Right ventricle myocardium inferior (tissue), 1 donor: ENCODE data around the gene AGRP. TPM values are rescaled to one million over a fixed set of nuclear protein-coding genes. Genes with fewer than 3 reads are reported as not detected.

ENCODE experiments used
- ATAC-seq: fragments of 200-7000 bp; cut with Tn5 transposase; one replicate; pipeline ENCODE4 v1.9.1; 2020; ENCODE audit warnings: mild to moderate bottlenecking, moderate library complexity
- DNase-seq: peaks from one replicate; pipeline ENCODE4 v3.0.0; 2021; ENCODE audit errors: missing footprints
- intact Hi-C: fragments of 100-400 bp; cut with DNase I; formaldehyde crosslinking; loops from one replicate; pipeline ENCODE4 v1.11.0; 2022
- long read RNA-seq: library from polyadenylated mRNA; unstranded; transcript quantifications from one replicate; pipeline ENCODE4 v2.0.0, GENCODE V29; 2021
- total RNA-seq: library from RNA; stranded (reverse); fragmentation: NEBNext Ultra II Directional; extraction: Animal tissue kit (Norgen Biotek cat#: 25700); gene quantifications from one replicate; pipeline ENCODE4 v1.2.1, GENCODE V29; 2021
- donor health status: DM: no; HTN: yes; CAD: no; lungs with severe emphysema.

Gene AGRP, protein sequence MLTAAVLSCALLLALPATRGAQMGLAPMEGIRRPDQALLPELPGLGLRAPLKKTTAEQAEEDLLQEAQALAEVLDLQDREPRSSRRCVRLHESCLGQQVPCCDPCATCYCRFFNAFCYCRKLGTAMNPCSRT
- not detected for total RNA-seq
- long read RNA-seq: 0 reads

- no peak for ATAC-seq
- intact Hi-C loops: loop anchor here (5.0 kb wide), 1 partner anchor 39 kb away; no protein-coding TSS in a partner anchor
- DNase-seq: no peak
These were observed at the start of gene AGRP for GRCh38 chr16:67483150-67483549. AGRP (minus strand) TSS chr16:67483547; CDS start chr16:67483398, 149 bp downstream.

GRCh38 chr16:67531247-67531646, 47.9 kb upstream of the AGRP start:
- ATAC-seq (no peak), DNase-seq (no peak)
- intact Hi-C loops: loop anchor here (2.0 kb wide), 1 partner anchor 32 kb away; the partner anchor contains the start of gene CTCF

GRCh38 chr16:67530013-67530939, 46.9 kb upstream of the AGRP start:
- intact Hi-C loops: loop anchor here (2.0 kb wide), 1 partner anchor 33 kb away; the partner anchor contains the start of gene CTCF
- ATAC-seq (peak; percentile 70), DNase-seq (peak; percentile 89)

DNA sequence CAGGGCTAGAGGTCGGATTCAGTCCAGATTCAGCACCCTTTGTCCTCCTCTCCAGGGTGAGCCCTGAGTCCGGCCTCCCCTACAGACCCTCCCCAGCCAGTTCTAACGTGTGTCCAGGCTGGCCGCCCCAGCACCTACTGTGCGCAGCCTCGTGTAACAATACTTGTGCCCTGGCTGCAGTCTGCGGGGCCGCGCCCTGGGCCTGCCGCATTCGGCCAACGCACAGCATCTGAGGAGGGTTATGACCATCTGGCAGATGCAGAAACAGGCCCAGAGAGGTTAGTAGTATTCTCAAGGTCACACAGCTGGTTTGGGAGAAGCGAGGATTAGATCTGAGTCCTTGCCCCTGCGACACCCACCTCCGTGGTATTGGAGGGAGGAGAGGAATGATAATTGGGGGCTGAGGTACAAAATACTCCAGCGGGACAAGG, 46.2 kb upstream of the AGRP start:
- intact Hi-C loops: loop anchor here (2.0 kb wide), 1 partner anchor 33 kb away; the partner anchor contains the start of gene CTCF
- DNase-seq: no peak

DNA sequence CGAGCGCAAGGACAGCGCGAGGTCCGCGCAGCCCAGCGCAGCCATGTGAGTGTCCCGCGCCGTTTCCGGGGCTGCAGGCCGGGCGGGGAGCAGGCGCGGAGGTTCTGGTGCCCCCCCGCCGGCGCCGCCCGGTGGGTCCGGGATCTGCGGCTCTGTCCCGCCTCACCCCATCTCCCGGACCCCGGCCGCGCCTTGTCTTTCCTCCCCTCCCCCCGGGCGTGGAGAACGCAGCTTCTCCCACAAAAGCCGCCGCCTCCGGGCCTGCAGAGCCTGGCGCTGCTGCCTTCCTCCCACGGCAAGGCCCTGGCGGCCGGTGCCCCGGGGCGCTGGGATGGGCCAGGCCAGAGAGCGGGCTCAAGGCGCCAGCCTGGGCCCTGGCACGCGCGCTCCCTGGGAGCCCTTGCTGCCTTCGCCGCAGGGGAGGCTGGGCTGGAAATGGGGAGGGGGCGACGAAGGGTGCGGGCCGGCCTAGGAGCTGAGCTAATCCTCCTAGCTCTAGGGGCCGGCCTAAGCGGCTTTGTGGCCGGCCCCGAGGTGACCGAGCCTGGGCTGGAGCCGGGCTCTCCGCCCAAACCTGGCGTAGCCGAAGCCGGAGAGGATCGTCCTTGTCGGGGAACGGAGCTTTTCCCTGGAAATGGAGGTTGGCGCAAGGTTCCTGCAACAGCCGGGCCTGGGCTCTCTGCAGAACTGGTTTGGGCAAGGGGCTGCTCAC, 45.7 kb upstream of the AGRP start:
- DNase-seq: peak; percentile 83
- peak; percentile 20 for ATAC-seq
- intact Hi-C loops: no loop called here

More for the DNA sequence above, 46.2 kb upstream of the AGRP start:
- ATAC-seq: peak; percentile 11

DNA sequence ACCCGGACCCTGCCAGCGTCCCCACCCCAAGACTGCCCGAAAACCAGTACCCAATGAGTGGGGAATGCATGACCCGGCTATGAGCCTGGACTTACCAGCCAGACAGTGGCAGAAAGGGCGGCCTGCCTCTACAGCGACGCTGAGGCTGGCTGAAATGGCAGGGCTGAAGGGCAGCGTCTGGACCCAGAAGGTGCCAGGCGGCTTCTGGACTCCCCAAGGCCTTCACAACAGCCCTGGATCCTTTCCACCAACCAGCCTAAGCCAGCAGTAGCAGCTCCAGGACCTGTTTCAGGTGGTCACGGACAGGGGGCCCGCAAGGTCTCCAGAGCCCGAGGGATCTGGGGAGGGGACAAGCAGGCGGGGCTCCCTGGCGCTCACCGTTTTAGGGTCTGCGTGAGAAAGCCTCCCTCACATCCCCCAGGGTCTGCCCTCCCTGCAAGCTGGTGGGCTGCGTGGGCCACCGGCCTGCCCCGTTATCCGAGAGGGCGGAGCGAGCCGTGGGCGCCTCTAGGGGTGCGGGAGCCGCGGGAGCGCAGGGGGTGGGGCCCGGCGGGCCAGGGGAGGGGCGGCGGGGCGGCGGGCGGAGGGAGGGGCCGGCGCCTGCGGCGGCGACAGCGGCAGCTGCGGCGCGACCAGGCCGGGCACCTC, 45.0 kb upstream of the AGRP start, which contains the start of gene RIPOR1:
Gene RIPOR1 (plus strand): TSS at position 608 of the 648 bp plus-strand sequence. CDS start 9,618 bp downstream, outside the sequence.
- DNase-seq: no peak
- intact Hi-C loops: no loop called here
- peak; percentile 70 for ATAC-seq

DNA sequence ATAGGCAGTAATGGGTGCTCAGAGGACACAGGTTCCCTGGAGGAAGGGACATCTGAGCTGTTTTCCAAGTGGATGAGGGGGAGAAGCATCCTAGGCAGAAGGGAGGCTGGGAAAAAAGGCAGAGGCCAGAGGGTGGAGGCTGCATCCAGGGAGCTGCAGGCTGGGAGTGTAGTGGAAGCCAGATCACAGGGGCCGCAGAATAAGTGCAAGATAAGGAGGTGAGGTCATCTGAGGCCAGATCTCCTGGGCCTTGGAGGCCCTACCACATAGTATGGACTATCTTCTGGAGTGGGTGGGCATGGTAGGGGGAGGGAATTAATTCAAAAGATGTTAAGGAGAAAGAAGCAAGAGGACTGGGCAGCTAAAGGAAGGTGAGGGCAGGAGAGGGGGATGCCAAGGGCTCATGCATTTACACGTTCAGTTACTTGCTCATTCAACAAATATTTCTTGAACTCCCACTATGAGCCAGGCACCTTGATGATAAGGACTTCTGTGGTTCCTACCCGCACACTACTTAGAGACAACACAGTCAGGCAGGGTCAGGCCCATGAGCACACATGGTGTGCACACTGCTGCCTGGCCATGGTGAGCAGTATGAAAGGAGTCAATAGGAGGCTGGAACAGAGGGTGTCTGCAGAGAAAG, 42.9 kb upstream of the AGRP start:
- intact Hi-C loops: no loop called here
- DNase-seq: no peak
- ATAC-seq: no peak

GRCh38 chr16:67525176-67525860, 42.0 kb upstream of the AGRP start:
- intact Hi-C loops: no loop called here
- DNase-seq (no peak), ATAC-seq (no peak)

- DNase-seq (peak; percentile 97), ATAC-seq (peak; percentile 94)
- intact Hi-C loops: loop anchor here (1.0 to 5.0 kb wide), 6 partner anchors 39 to 407 kb away; partner anchors contain the start of genes AGRP, ATP6V0D1, CTCF and RANBP10
These were observed 37.9 kb upstream of the AGRP start for GRCh38 chr16:67521095-67521804.

- intact Hi-C loops: no loop called here
- ATAC-seq (no peak), DNase-seq (no peak)
These were observed 35.9 kb upstream of the AGRP start for GRCh38 chr16:67519242-67519641.

DNA sequence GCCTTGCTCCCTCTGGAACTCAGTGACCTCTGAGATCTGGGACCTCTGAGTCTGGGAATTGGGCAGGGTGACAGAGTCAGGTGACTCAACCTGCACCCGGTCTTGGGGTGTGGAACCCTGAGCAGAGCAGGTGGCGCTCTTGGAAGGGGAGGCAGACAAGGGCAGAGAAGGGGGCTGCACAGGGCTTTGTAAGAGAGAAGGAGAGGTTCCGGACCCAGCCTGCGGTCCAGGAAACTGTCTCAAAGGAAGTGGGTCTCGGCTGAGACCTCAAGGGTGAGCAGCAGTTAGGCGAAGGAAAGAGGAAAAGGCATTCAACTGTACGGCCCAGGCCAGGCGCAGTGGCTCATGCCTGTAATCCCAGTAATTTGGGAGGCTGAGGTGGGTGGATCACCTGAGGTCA, 35.3 kb upstream of the AGRP start:
- ATAC-seq: no peak
- intact Hi-C loops: no loop called here
- no peak for DNase-seq

DNA sequence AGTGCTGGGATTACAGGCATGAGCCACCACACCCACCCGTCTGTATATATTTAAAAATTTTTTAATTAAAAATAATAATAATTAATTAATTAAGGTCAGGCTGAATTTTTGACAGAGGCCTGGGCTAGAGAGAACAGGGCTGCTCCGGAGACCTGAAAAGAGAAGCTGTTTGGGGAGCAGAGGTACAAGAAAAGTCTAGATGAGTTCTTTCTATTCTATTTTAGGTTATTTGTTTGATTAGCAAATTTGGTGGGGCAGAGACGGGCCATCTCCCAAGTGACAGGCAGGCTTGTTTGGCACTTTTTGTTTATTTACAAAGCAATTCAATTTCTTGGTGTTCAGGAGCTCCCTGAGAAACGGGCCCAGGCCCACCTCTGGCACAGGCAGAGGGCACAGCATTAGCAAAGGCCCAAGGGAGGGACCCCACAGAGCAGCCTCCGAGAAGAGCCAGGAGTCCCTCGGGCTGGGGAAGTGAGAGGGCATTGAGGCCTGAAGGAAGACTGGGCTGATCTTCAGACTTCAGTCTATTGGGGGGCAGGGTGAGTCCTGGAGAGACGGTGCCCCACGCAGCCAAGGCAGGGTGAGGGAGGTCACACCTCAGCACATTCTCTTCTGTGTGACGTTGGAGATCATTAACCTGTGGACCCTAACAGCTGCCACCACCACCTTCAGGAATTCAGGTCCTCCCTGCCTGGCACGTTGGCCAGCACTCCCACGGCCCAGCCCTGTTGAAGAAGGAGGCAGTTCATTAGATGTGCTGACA, 34.5 kb upstream of the AGRP start:
- intact Hi-C loops: no loop called here
- ATAC-seq (no peak), DNase-seq (no peak)

DNA sequence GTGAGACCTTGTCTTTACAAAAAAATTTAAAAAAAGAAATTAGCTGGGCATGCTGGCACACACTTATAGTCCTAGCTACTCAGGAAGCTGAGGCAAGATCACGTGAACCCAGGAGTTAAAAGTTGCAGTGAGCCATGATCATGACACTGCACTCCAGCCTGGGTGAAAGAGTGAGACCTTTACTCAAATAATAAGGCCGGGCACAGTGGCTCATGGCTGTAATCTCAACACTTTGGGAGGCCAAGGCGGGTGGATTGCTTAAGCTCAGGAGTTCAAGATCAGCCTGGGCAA, 33.8 kb upstream of the AGRP start:
- no peak for DNase-seq
- intact Hi-C loops: no loop called here
- no peak for ATAC-seq

- intact Hi-C loops: no loop called here
- DNase-seq (no peak), ATAC-seq (no peak)
These were observed 33.2 kb upstream of the AGRP start for GRCh38 chr16:67516296-67517154.

GRCh38 chr16:67514382-67514828, 31.1 kb upstream of the AGRP start:
- intact Hi-C loops: loop anchor here (2.0 kb wide), 2 partner anchors 20 to 86 kb away; no protein-coding TSS in a partner anchor
- DNase-seq (peak; percentile 81), ATAC-seq (peak; percentile 75)
